AG09309 (cell line): Measurements from ENCODE around the gene UST.

ENCODE experiments used
- DNase-seq: peaks from one replicate; pipeline ENCODE4 v3.0.0-alpha.2; 2010; ENCODE audit warnings: low read depth
- H3K4me3 ChIP-seq: 2 replicates; pipeline ENCODE4 v1.5.1; 2011; ENCODE audit warnings: mild to moderate bottlenecking, low read depth, low read length, moderate library complexity; ENCODE audit not compliant: control insufficient read depth
- CTCF ChIP-seq: IDR thresholded peaks from 2 replicates; pipeline ENCODE4 v1.5.1; 2011; ENCODE audit warnings: mild to moderate bottlenecking, low read depth, low read length, inconsistent platforms; ENCODE audit not compliant: insufficient read depth, control insufficient read depth; ENCODE audit errors: missing control alignments

UST gene

GRCh38 chr6:148964467-148964866 lies 217.6 kb downstream of the UST start:
- DNase-seq = no peak
- no peak overlapping the region for H3K4me3 ChIP-seq
- no peak for TF ChIP-seq CTCF

GRCh38 chr6:148965287-148965686 lies 218.5 kb downstream of the UST start:
- H3K4me3 ChIP-seq = no peak overlapping the region
- no peak for TF ChIP-seq CTCF
- DNase-seq = no peak

GRCh38 chr6:148967011-148967520 lies 220.2 kb downstream of the UST start:
- DNase-seq = no peak
- no peak for TF ChIP-seq CTCF
- H3K4me3 ChIP-seq = no peak overlapping the region

- H3K4me3 ChIP-seq = no peak overlapping the region
- no peak for DNase-seq
- TF ChIP-seq CTCF = no peak
Observed at GRCh38 chr6:148967541-148967956, 220.7 kb downstream of the UST start.

- H3K4me3 ChIP-seq = no peak overlapping the region
- DNase-seq = no peak
- TF ChIP-seq CTCF = no peak
Observed at GRCh38 chr6:148968771-148969602, 222.2 kb downstream of the UST start.

GRCh38 chr6:148969603-148970061 lies 222.8 kb downstream of the UST start:
- TF ChIP-seq CTCF = no peak
- H3K4me3 ChIP-seq = no peak overlapping the region
- DNase-seq = no peak
